Esophagus squamous epithelium (tissue), 4 donors: ENCODE measurements around the gene SKP1.

Source experiments
- CTCF ChIP-seq, 6 experiments: fragments of 450-650 bp in 4 of 6; fragments of 200-600 bp in 2 of 6; sonication (generic) in 2 of 6; IDR thresholded peaks; one replicate each; pipeline ENCODE4 v1.5.1; 2016 to 2019; ENCODE audit warnings: antibody characterized with exemption in 6 of 6, mild to moderate bottlenecking in 4 of 6, moderate library complexity in 4 of 6
- POLR2A ChIP-seq, 4 donors: fragments of 450-650 bp; IDR thresholded peaks; one replicate each; pipeline ENCODE4 v1.6.1; 2017; ENCODE audit warnings: antibody characterized with exemption in 4 of 4, mild to moderate bottlenecking in 4 of 4, moderate library complexity in 3 of 4

- no peak for TF ChIP-seq CTCF (IDR thresholded peaks at IDR 0.05)
- TF ChIP-seq POLR2A (IDR thresholded peaks at IDR 0.05), result no peak
Observed at GRCh38 chr5:134107779-134108178, 69.0 kb downstream of the SKP1 start.
